ENCODE measurements around the gene KCNJ15.

DNA sequence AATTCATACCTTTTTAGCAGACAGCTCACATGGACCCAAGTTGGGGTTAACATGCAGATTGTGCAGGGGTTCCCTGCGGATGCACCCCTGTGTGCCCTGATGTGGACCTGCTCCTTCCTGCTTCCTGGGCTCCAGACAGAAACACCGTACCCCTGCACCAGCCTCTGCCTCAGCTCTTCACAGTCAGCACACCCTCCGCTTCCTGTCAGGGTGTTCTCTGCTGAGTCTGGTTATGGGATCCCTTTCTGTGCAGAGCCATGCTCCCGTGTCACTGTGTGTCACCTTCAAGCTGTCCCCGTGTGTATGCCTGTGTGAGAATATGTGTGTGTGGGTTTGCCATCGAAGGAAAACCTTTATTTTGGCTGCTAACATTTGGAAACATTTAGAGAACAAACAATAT, 48.7 kb upstream of the KCNJ15 start:
- TF ChIP-seq GLIS3 (CRISPR knock-in tag; IDR thresholded peaks at IDR 0.05) (no peak), ZFP30 (CRISPR knock-in tag; IDR thresholded peaks at IDR 0.05) (no peak), ARNTL (CRISPR knock-in tag; IDR thresholded peaks at IDR 0.05; ENCODE audit: borderline replicate concordance, low read depth) (no peak), ZC3H10 (CRISPR knock-in tag; IDR thresholded peaks at IDR 0.05) (no peak), RARB (CRISPR knock-in tag; IDR thresholded peaks at IDR 0.05) (no peak), CSRNP3 (CRISPR knock-in tag; IDR thresholded peaks at IDR 0.05) (no peak)

Measured in SK-N-SH treated with all-trans-retinoic acid at 6 μM for 48 hours (cell line).